Endodermal cell (in vitro differentiated cells): ENCODE results near the gene TCEA3. TPM values are rescaled to one million over a fixed set of nuclear protein-coding genes. Genes with fewer than 3 reads are reported as not detected.
A peak's percentile ranks its signal among the peaks of the same experiment; 100 is the strongest.

Experiments used
- DNase-seq: peaks from one replicate; pipeline ENCODE4 v3.0.0-alpha.2; 2017
- H3K27ac ChIP-seq: 2 replicates; pipeline ENCODE4 v1.5.1; 2013; ENCODE audit warnings: mild to moderate bottlenecking, low read depth, low read length, moderate library complexity
- H3K27me3 ChIP-seq: 2 replicates; pipeline ENCODE4 v1.6.1; 2013; ENCODE audit warnings: mild to moderate bottlenecking, low read length, moderate library complexity; ENCODE audit not compliant: insufficient read depth, control insufficient read depth, poor library complexity, severe bottlenecking
- H3K36me3 ChIP-seq: 2 replicates; pipeline ENCODE4 v1.7.0; 2013; ENCODE audit warnings: mild to moderate bottlenecking, low read length, moderate library complexity; ENCODE audit not compliant: control insufficient read depth, insufficient read depth
- H3K4me1 ChIP-seq: one replicate; pipeline ENCODE4 v1.7.0; 2013; ENCODE audit warnings: low read length; ENCODE audit not compliant: control insufficient read depth, insufficient read depth
- H3K4me3 ChIP-seq: 2 replicates; pipeline ENCODE4 v1.5.1; 2013; ENCODE audit warnings: mild to moderate bottlenecking, low read length, moderate library complexity
- H3K9ac ChIP-seq: 2 replicates; pipeline ENCODE4 v1.6.1; 2013; ENCODE audit warnings: mild to moderate bottlenecking, low read length, moderate library complexity; ENCODE audit not compliant: poor library complexity, severe bottlenecking; ENCODE audit errors: extremely low read depth
- H3K9me3 ChIP-seq: 2 replicates; pipeline ENCODE4 v1.6.1; 2013; ENCODE audit warnings: mild to moderate bottlenecking, low read length, moderate library complexity; ENCODE audit not compliant: control insufficient read depth
- H3K27ac Mint-ChIP-seq: 2 replicates; pipeline ENCODE4 v1.8.0; 2020; ENCODE audit warnings: mixed read lengths
- H3K27me3 Mint-ChIP-seq: 2 replicates; pipeline ENCODE4 v1.8.0; 2021; ENCODE audit warnings: mild to moderate bottlenecking, mixed read lengths; ENCODE audit not compliant: insufficient read depth
- H3K36me3 Mint-ChIP-seq: 2 replicates; pipeline ENCODE4 v1.8.0; 2020; ENCODE audit warnings: low read depth, mixed read lengths
- H3K4me1 Mint-ChIP-seq: 2 replicates; pipeline ENCODE4 v1.8.0; 2020; ENCODE audit warnings: mixed read lengths
- H3K4me3 Mint-ChIP-seq: 2 replicates; pipeline ENCODE4 v1.8.0; 2020; ENCODE audit warnings: mild to moderate bottlenecking, moderate library complexity, mixed read lengths
- H3K9me3 Mint-ChIP-seq: 2 replicates; pipeline ENCODE4 v1.8.0; 2020; ENCODE audit warnings: mild to moderate bottlenecking, mixed read lengths
- WGBS, 2 experiments: methylation state at CpG; one replicate each; pipeline versions ENCODE4 v1.1.5 to v1.1.7; 2013; ENCODE audit warnings: missing lambda C conversion rate in 2 of 2, mixed read lengths in 1 of 2; ENCODE audit not compliant: insufficient coverage in 1 of 2, insufficient read length in 1 of 2; 5-methylcytosine and 5-hydroxymethylcytosine counted together
- total RNA-seq, 2 donors: library from RNA; stranded (reverse); fragmentation: NEBNext Ultra II Directional in 1 of 2; extraction: Animal tissue kit (Norgen Biotek cat#: 25700) in 1 of 2; gene quantifications; 2 replicates in 1 of 2; 3 replicates in 1 of 2; pipeline ENCODE4 v1.2.1, GENCODE V29; 2021
- TF ChIP-seq, protein P1 (sequence below): fragments of 200-600 bp; sonication (generic); conservative IDR thresholded peaks from 2 replicates; pipeline ENCODE4 v1.5.0; 2021; ENCODE audit warnings: antibody characterized with exemption, mild to moderate bottlenecking

Gene TCEA3
- total RNA-seq, 2 donors from 2014 or later: 4.0 to 4.7 TPM

DNA sequence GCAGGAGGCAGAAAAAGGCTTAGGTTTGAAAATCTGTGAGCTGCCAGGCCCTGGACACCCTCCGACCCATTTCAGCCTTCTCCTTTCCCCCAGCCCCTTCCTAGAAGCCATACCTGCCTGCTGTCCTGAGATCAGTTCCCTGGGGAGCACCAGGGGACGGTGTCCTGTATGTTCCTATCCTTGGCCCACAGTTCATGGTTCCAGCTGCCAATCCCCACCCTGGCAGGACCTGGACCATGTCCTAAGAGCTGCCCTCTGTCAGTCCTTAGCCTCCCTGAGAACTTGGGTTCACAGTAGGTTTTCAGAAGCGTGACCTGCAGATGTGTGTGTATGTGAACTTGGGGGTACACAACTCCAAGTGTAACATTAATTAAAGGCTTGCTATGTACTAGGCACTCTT, 3.8 kb downstream of the TCEA3 start:
- no peak overlapping the region for H3K4me3 Mint-ChIP-seq
- peaks cover 98% of the 10 kb centered on the region for H3K27me3 Mint-ChIP-seq
- no peak overlapping the region for H3K27ac Mint-ChIP-seq

DNA sequence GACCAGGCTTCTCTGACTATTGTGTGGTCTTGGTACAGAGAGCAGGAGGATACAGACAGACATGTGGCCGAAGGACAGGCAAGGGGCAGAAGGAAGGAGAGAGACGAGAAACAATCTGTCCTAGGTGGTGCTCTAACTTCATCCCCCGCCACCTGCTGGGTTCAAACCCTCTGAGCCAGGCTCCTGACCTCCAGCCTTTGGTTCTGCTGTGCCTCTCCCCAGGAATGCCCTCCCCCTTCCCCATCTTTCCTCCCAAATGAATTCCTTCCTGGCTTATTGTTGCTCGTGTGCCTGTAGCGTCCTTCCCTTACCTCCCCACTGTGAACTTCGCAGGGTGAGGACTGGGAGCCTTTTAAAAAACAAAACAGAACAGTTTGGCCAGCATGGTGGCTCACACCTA, 5.4 kb downstream of the TCEA3 start:
- peaks cover 66% of the 10 kb centered on the region for H3K27me3 ChIP-seq
- Mint-ChIP-seq H3K27me3 (peaks cover 95% of the 10 kb centered on the region), H3K4me1 (peaks cover 10% of the 10 kb centered on the region), H3K27ac (peak overlapping the region; percentile 21), H3K4me3 (no peak overlapping the region), H3K36me3 (no peaks in the 10 kb centered on the region), H3K9me3 (no peaks in the 10 kb centered on the region)
- TF ChIP-seq, protein P1, sequence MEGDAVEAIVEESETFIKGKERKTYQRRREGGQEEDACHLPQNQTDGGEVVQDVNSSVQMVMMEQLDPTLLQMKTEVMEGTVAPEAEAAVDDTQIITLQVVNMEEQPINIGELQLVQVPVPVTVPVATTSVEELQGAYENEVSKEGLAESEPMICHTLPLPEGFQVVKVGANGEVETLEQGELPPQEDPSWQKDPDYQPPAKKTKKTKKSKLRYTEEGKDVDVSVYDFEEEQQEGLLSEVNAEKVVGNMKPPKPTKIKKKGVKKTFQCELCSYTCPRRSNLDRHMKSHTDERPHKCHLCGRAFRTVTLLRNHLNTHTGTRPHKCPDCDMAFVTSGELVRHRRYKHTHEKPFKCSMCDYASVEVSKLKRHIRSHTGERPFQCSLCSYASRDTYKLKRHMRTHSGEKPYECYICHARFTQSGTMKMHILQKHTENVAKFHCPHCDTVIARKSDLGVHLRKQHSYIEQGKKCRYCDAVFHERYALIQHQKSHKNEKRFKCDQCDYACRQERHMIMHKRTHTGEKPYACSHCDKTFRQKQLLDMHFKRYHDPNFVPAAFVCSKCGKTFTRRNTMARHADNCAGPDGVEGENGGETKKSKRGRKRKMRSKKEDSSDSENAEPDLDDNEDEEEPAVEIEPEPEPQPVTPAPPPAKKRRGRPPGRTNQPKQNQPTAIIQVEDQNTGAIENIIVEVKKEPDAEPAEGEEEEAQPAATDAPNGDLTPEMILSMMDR: no peak
- no peak overlapping the region for H3K27ac ChIP-seq
- 0 to 28% methylated on average over 2 to 6 of the region's 6 CpGs for WGBS, 2 experiments
- no peaks in the 10 kb centered on the region for H3K4me1 ChIP-seq
- DNase-seq: peak; percentile 88
- no peak overlapping the region for H3K4me3 ChIP-seq
- H3K9ac ChIP-seq: no peak overlapping the region
- H3K9me3 ChIP-seq: no peaks in the 10 kb centered on the region
- no peaks in the 10 kb centered on the region for H3K36me3 ChIP-seq

More for the DNA sequence above, 3.8 kb downstream of the TCEA3 start:
- Histone ChIP-seq H3K27me3 (peaks cover 74% of the 10 kb centered on the region), H3K36me3 (no peaks in the 10 kb centered on the region), H3K9ac (no peak overlapping the region), H3K27ac (no peak overlapping the region), H3K9me3 (no peaks in the 10 kb centered on the region), H3K4me1 (no peaks in the 10 kb centered on the region), H3K4me3 (no peak overlapping the region)
- peaks cover 14% of the 10 kb centered on the region for H3K4me1 Mint-ChIP-seq
- H3K36me3 Mint-ChIP-seq: peaks cover 3% of the 10 kb centered on the region
- TF ChIP-seq, protein P1: no peak
- H3K9me3 Mint-ChIP-seq: no peaks in the 10 kb centered on the region
- no peak for DNase-seq
- WGBS, 2 experiments: 91 to 100% methylated on average over 1 to 3 of the region's 3 CpGs

DNA sequence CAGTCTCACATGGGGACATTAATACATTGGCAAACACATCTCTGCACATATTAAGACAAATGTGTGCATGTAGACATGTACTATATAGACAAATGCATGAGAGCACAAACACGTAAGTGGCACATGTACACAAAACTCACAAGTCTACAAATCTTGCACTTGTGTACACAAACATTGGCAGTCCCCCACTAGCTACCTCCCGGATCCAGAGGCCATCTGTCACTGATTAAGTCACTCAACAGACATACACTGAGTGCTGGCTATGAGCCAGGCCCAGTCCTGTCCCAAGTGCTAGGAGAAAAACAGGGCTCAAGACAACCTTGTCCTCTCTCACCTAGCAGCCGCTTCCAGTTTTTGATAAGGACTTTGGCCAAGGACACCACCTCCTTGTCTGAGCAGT, 7.0 kb downstream of the TCEA3 start:
- Mint-ChIP-seq H3K4me3 (no peak overlapping the region), H3K27me3 (peaks cover 87% of the 10 kb centered on the region), H3K36me3 (no peaks in the 10 kb centered on the region), H3K27ac (no peak overlapping the region), H3K9me3 (no peaks in the 10 kb centered on the region), H3K4me1 (peaks cover 5% of the 10 kb centered on the region)
- H3K4me1 ChIP-seq: no peaks in the 10 kb centered on the region
- no peak overlapping the region for H3K4me3 ChIP-seq
- no peak overlapping the region for H3K9ac ChIP-seq
- H3K9me3 ChIP-seq: no peaks in the 10 kb centered on the region
- 83 to 90% methylated on average over 1 to 3 of the region's 3 CpGs for WGBS, 2 experiments
- DNase-seq: no peak
- peaks cover 54% of the 10 kb centered on the region for H3K27me3 ChIP-seq
- no peaks in the 10 kb centered on the region for H3K36me3 ChIP-seq
- TF ChIP-seq, protein P1: no peak
- H3K27ac ChIP-seq: no peak overlapping the region
